ENCODE results near the gene PGBD2.

The PGBD2 gene, protein sequence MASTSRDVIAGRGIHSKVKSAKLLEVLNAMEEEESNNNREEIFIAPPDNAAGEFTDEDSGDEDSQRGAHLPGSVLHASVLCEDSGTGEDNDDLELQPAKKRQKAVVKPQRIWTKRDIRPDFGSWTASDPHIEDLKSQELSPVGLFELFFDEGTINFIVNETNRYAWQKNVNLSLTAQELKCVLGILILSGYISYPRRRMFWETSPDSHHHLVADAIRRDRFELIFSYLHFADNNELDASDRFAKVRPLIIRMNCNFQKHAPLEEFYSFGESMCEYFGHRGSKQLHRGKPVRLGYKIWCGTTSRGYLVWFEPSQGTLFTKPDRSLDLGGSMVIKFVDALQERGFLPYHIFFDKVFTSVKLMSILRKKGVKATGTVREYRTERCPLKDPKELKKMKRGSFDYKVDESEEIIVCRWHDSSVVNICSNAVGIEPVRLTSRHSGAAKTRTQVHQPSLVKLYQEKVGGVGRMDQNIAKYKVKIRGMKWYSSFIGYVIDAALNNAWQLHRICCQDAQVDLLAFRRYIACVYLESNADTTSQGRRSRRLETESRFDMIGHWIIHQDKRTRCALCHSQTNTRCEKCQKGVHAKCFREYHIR

DNA sequence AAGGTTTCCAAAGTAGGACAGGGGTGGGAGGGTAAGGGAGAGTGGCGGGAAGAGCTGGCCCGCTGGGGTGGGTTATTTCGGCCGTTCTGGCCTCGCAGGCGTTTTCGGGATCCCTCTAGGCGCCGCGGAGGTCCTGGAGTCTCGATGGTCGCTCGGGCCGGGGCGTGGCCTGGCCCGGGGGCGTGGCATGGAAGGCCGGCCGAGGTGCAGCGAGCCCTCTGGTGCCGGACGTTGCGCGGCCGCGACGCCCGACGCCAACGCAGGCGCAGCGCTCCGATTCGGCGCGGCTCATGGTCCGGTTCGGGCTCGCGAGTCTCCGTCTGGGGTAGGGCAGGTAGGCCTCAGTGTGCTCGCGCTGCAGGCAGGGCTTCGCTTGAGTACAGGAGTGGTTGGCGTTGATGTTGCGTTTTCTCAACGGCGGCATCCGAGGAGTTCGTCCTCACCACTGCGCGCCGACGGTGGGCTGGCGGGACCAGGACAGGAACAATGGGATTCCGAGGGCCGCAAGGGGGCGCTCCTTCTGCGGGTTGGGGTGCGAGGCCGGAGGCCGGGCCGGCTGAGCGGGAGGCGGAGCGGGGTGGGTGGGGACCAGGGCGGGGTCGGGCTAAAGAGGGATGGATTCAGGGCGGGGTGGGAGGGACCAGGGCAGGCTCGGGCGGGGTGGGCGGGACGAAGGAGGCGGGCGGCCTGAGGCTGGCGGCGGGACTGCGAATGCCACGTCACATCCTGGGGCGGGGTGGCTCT lies at the start of gene PGBD2:
Gene PGBD2, plus strand, starts transcription at position 227 of the 744 bp plus-strand sequence. CDS start 7,628 bp downstream, outside the sequence.
- H3K27ac ChIP-seq (ENCODE audit: low read depth, low read length): peak within 1 kb of the TSS; percentile 87
- H3K4me1 ChIP-seq (ENCODE audit: insufficient read depth, low read length): peaks cover 16% of the 10 kb centered on the region
- no peaks in the 10 kb centered on the region for H3K9me3 ChIP-seq (ENCODE audit: low read length)
- H3K4me3 ChIP-seq (ENCODE audit: low read depth in 1 of 2, low read length in 2 of 2): peak within 1 kb of the TSS; percentile 47 to 67
- no peaks in the 10 kb centered on the region for H3K36me3 ChIP-seq (ENCODE audit: insufficient read depth, low read length)
- no peaks in the 10 kb centered on the region for H3K27me3 ChIP-seq (ENCODE audit: control insufficient read depth in 1 of 2, insufficient read depth in 2 of 2, low read length in 2 of 2)
- H3K9ac ChIP-seq (ENCODE audit: low read length): peak within 1 kb of the TSS; percentile 80

DNA sequence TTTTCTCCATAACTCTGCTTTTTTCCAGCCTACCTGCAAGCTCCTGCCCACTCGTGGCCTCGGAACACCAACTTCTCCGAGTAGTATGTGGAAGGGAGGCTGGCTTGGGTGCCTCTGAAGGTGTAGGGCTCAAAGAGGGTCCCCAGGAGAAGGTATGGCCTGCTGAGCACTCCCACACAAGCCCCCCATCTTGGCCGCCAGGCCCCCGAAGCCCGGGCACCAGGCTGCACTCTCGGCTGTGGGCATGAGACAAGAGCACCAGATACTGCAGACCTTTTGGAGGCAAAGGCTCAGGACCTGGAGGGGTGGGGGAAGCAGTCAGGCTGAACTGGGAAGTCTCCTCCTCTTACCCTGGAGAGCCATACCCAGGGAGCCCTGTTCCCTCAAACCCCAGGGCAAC lies 48.8 kb upstream of the PGBD2 start:
- H3K36me3 ChIP-seq (ENCODE audit: insufficient read depth, low read length): peaks cover 24% of the 10 kb centered on the region
- no peaks in the 10 kb centered on the region for H3K27me3 ChIP-seq (ENCODE audit: control insufficient read depth in 1 of 2, insufficient read depth in 2 of 2, low read length in 2 of 2)
- H3K4me3 ChIP-seq (ENCODE audit: low read depth in 1 of 2, low read length in 2 of 2): peak overlapping the region in 1 of 2 donors; percentile 83
- no peak overlapping the region for H3K9ac ChIP-seq (ENCODE audit: low read length)
- no peaks in the 10 kb centered on the region for H3K9me3 ChIP-seq (ENCODE audit: low read length)
- no peak overlapping the region for H3K27ac ChIP-seq (ENCODE audit: low read depth, low read length)
- peaks cover 18% of the 10 kb centered on the region for H3K4me1 ChIP-seq (ENCODE audit: insufficient read depth, low read length)

GRCh38 chr1:248857749-248858095 lies 48.3 kb upstream of the PGBD2 start:
- H3K36me3 ChIP-seq (ENCODE audit: insufficient read depth, low read length): peaks cover 24% of the 10 kb centered on the region

DNA sequence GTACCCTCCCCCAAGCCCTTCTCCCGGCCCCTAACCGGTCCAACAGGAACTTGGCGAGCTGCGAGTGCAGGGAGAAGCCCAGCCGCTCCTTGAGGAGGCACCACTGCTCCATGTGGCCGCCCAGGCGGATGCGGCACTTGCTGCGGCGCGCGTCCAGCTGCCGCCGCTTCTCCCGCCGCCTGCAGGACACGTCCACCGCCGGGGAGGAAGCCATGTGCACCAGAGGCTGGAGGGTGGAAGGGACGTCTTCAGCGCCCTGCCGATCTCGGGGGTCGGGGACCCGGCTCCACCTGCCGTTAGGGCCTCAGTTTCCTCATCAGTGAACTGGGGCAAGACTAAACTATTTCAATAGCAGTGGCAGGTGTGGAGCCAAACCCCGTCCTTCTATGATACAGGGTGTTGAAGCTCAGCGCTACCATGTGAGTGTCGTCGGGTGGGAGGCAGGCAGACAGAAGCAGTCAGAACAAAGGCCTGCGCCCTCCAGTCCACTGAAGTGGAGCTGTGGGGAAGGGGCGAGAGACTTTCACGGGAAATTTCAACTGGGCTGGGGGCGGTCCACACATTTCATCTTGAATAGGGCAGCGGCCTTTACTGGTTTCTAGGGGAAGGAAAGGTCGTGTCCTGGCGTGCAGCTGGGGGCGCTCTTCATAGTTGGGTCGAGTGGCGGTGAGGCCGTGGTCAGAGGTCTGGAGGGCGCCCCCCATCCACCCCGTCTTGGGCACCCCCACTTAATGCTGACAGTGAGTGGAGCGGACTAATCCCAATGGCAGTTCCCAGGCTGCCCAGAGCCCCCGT lies 47.7 kb upstream of the PGBD2 start:
- H3K27me3 ChIP-seq (ENCODE audit: control insufficient read depth in 1 of 2, insufficient read depth in 2 of 2, low read length in 2 of 2): no peaks in the 10 kb centered on the region
- H3K9ac ChIP-seq (ENCODE audit: low read length): peak overlapping the region; percentile 62
- peak overlapping the region; percentile 99 for H3K27ac ChIP-seq (ENCODE audit: low read depth, low read length)
- peak overlapping the region; percentile 45 to 83 for H3K4me3 ChIP-seq (ENCODE audit: low read depth in 1 of 2, low read length in 2 of 2)
- peaks cover 18% of the 10 kb centered on the region for H3K4me1 ChIP-seq (ENCODE audit: insufficient read depth, low read length)
- peaks cover 24% of the 10 kb centered on the region for H3K36me3 ChIP-seq (ENCODE audit: insufficient read depth, low read length)
- H3K9me3 ChIP-seq (ENCODE audit: low read length): no peaks in the 10 kb centered on the region

More at GRCh38 chr1:248857749-248858095, 48.3 kb upstream of the PGBD2 start:
- peak overlapping the region; percentile 18 for H3K9ac ChIP-seq (ENCODE audit: low read length)
- H3K27me3 ChIP-seq (ENCODE audit: control insufficient read depth in 1 of 2, insufficient read depth in 2 of 2, low read length in 2 of 2): no peaks in the 10 kb centered on the region
- H3K4me3 ChIP-seq (ENCODE audit: low read depth in 1 of 2, low read length in 2 of 2): peak overlapping the region; percentile 45 to 83
- H3K4me1 ChIP-seq (ENCODE audit: insufficient read depth, low read length): peaks cover 18% of the 10 kb centered on the region
- no peak overlapping the region for H3K27ac ChIP-seq (ENCODE audit: low read depth, low read length)
- no peaks in the 10 kb centered on the region for H3K9me3 ChIP-seq (ENCODE audit: low read length)

- Histone ChIP-seq H3K27ac (ENCODE audit: low read depth, low read length) (peak within 1 kb of the TSS; percentile 99), H3K9ac (ENCODE audit: low read length) (peak within 1 kb of the TSS; percentile 62), H3K4me1 (ENCODE audit: insufficient read depth, low read length) (peaks cover 23% of the 10 kb centered on the region), H3K27me3 (ENCODE audit: control insufficient read depth in 1 of 2, insufficient read depth in 2 of 2, low read length in 2 of 2) (no peaks in the 10 kb centered on the region), H3K9me3 (ENCODE audit: low read length) (no peaks in the 10 kb centered on the region), H3K4me3 (ENCODE audit: low read depth in 1 of 2, low read length in 2 of 2) (peak within 1 kb of the TSS; percentile 45 to 83), H3K36me3 (ENCODE audit: insufficient read depth, low read length) (peaks cover 15% of the 10 kb centered on the region)
These were observed 46.8 kb upstream of the PGBD2 start, which contains the start of gene ZNF692 for GRCh38 chr1:248858891-248859889. Gene ZNF692, minus strand, starts transcription at chr1:248859085. Its CDS starts 776 bp downstream, at chr1:248858309.

DNA sequence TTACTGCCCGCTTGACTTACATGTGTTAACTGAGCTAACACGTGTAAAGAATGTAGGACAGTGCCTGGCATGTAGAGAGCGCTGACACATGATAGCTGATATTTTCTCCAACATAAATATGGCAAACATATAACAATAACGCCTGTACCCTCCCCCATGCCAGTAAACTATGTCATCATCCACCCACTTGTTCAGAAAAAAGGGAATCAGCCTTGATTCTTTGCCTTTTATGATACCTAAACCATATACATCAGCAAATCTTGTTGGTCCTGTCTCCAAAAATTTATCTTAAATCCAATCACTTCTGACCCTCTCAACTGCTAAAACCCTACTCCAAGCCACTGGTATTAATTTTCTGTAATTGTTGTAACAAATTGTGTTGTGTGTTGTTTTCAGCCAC lies 46.0 kb upstream of the PGBD2 start:
- Histone ChIP-seq H3K36me3 (ENCODE audit: insufficient read depth, low read length) (peaks cover 7% of the 10 kb centered on the region), H3K9ac (ENCODE audit: low read length) (no peak overlapping the region), H3K4me3 (ENCODE audit: low read depth in 1 of 2, low read length in 2 of 2) (peak overlapping the region in 1 of 2 donors; percentile 83), H3K27me3 (ENCODE audit: control insufficient read depth in 1 of 2, insufficient read depth in 2 of 2, low read length in 2 of 2) (no peaks in the 10 kb centered on the region), H3K9me3 (ENCODE audit: low read length) (no peaks in the 10 kb centered on the region), H3K27ac (ENCODE audit: low read depth, low read length) (no peak overlapping the region), H3K4me1 (ENCODE audit: insufficient read depth, low read length) (peaks cover 23% of the 10 kb centered on the region)

GRCh38 chr1:248861616-248862015 lies 44.4 kb upstream of the PGBD2 start:
- H3K27me3 ChIP-seq (ENCODE audit: control insufficient read depth in 1 of 2, insufficient read depth in 2 of 2, low read length in 2 of 2): no peaks in the 10 kb centered on the region
- H3K27ac ChIP-seq (ENCODE audit: low read depth, low read length): no peak overlapping the region
- peaks cover 23% of the 10 kb centered on the region for H3K4me1 ChIP-seq (ENCODE audit: insufficient read depth, low read length)
- no peaks in the 10 kb centered on the region for H3K9me3 ChIP-seq (ENCODE audit: low read length)
- no peaks in the 10 kb centered on the region for H3K36me3 ChIP-seq (ENCODE audit: insufficient read depth, low read length)
- H3K4me3 ChIP-seq (ENCODE audit: low read depth in 1 of 2, low read length in 2 of 2): no peak overlapping the region
- H3K9ac ChIP-seq (ENCODE audit: low read length): no peak overlapping the region

GRCh38 chr1:248862695-248862997 lies 43.4 kb upstream of the PGBD2 start:
- Histone ChIP-seq H3K9me3 (ENCODE audit: low read length) (no peaks in the 10 kb centered on the region), H3K4me3 (ENCODE audit: low read depth in 1 of 2, low read length in 2 of 2) (peak overlapping the region; percentile 17 to 48), H3K27me3 (ENCODE audit: control insufficient read depth in 1 of 2, insufficient read depth in 2 of 2, low read length in 2 of 2) (no peaks in the 10 kb centered on the region), H3K4me1 (ENCODE audit: insufficient read depth, low read length) (peaks cover 16% of the 10 kb centered on the region), H3K36me3 (ENCODE audit: insufficient read depth, low read length) (no peaks in the 10 kb centered on the region), H3K27ac (ENCODE audit: low read depth, low read length) (no peak overlapping the region), H3K9ac (ENCODE audit: low read length) (no peak overlapping the region)

DNA sequence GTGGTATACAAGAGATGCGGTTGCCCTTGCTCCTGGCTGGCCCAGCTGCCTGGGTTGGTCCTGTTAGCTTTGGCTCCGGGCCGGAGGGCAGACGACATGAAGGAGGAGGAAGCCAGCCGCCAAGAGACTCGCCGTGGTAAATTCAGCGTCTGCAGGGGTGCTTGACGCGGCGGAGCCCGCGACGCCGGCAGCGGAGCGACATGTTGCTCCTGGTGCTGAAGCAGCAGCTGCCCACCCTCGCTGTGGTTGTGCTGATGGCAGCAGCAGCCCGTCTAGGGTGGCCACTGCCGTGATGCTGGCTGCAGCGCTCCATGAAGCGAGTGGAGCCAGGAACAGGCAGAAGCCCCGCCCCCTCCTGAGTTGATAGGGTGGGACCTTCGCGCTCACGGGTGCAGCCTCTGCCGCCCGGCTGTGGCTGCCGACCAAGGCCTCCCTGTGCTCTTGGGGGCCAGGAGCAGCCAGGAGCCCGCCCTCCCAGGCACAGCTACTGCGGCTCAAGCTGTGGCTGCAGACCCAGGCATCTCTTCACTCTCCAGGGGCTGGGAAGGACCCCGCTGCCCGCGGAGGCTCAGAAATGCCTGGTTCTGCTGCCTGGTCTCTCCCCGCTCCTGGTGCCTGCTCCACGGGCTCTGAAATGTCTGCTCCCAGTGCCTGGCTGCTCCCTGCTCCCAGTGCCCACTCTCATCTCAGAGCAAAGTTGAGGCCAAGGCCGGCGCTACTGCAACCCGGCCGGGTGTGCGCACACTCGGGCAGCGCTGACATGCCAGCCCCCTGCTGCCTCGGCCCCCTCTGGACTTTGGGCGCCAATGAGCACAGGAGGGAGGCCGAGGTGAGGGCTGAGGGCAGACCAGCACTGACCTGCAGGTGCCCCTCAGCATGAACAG lies 42.8 kb upstream of the PGBD2 start:
- H3K27ac ChIP-seq (ENCODE audit: low read depth, low read length): peak overlapping the region; percentile 61
- no peaks in the 10 kb centered on the region for H3K36me3 ChIP-seq (ENCODE audit: insufficient read depth, low read length)
- H3K9me3 ChIP-seq (ENCODE audit: low read length): no peaks in the 10 kb centered on the region
- H3K4me1 ChIP-seq (ENCODE audit: insufficient read depth, low read length): peaks cover 12% of the 10 kb centered on the region
- no peaks in the 10 kb centered on the region for H3K27me3 ChIP-seq (ENCODE audit: control insufficient read depth in 1 of 2, insufficient read depth in 2 of 2, low read length in 2 of 2)
- peak overlapping the region; percentile 17 to 48 for H3K4me3 ChIP-seq (ENCODE audit: low read depth in 1 of 2, low read length in 2 of 2)
- no peak overlapping the region for H3K9ac ChIP-seq (ENCODE audit: low read length)

Measured in muscle layer of colon (tissue), 2 donors.